Esophagus (tissue), 2 donors: ENCODE measurements around the gene CFAP68. TPM values are rescaled to one million over a fixed set of nuclear protein-coding genes. Genes with fewer than 3 reads are reported as not detected.
"Not testable (repeated sequence)": the region's sequence is repeated elsewhere in the genome, so short reads cannot be mapped to it uniquely, and the experiment has no call there.

ENCODE experiments used
- H3K27ac ChIP-seq, 2 donors: one replicate each; pipeline ENCODE4 v1.5.1; 2013; ENCODE audit warnings: low read depth in 2 of 2, mild to moderate bottlenecking in 2 of 2, inconsistent platforms in 1 of 2, low read length in 1 of 2, moderate library complexity in 1 of 2
- H3K27me3 ChIP-seq, 2 donors: one replicate each; pipeline ENCODE4 v1.6.1; 2013; ENCODE audit warnings: low read length in 2 of 2, control low read depth in 1 of 2, mild to moderate bottlenecking in 1 of 2; ENCODE audit not compliant: insufficient read depth in 2 of 2, control insufficient read depth in 1 of 2
- H3K36me3 ChIP-seq, 2 donors: one replicate each; pipeline ENCODE4 v1.6.1; 2013; ENCODE audit warnings: low read length in 1 of 2; ENCODE audit not compliant: control insufficient read depth in 2 of 2, insufficient read depth in 2 of 2
- H3K4me1 ChIP-seq, 2 donors: one replicate each; pipeline ENCODE4 v1.6.1; 2013; ENCODE audit warnings: low read length in 1 of 2; ENCODE audit not compliant: control insufficient read depth in 2 of 2, insufficient read depth in 2 of 2
- H3K4me3 ChIP-seq, 2 donors: one replicate each; pipeline ENCODE4 v1.5.1; 2013; ENCODE audit warnings: low read length in 2 of 2, mild to moderate bottlenecking in 2 of 2, low read depth in 1 of 2, moderate library complexity in 1 of 2
- H3K9me3 ChIP-seq, 2 donors: one replicate each; pipeline ENCODE4 v1.6.1; 2013; ENCODE audit warnings: mild to moderate bottlenecking in 2 of 2, low read depth in 1 of 2, low read length in 1 of 2, moderate library complexity in 1 of 2; ENCODE audit not compliant: control insufficient read depth in 2 of 2, insufficient read depth in 1 of 2
- WGBS, 2 donors: extraction: QIAGEN DNeasy Blood & Tissue Kit; methylation state at CpG; one replicate each; pipeline ENCODE4 v1.1.7; 2013; 5-methylcytosine and 5-hydroxymethylcytosine counted together
- polyA plus RNA-seq, 2 donors: library from polyadenylated mRNA; stranded (reverse); fragments of 200-250 nt; gene quantifications; one replicate each; pipeline ENCODE4 v1.2.3, GENCODE V29; 2013
- donor health status: healthy with polysubstance abuse.
- donor health status: Bipolar disorder and iron deficiency.

Gene CFAP68
- polyA plus RNA-seq, 2 donors = 29.5 to 33.4 TPM

GRCh38 chr11:111923351-111923788 is 44.0 kb downstream of the CFAP68 start:
- WGBS, 2 donors = 45 to 49% methylated on average over 5 of the region's 5 CpGs
- Histone ChIP-seq H3K9me3 (no peaks in the 10 kb centered on the region), H3K27me3 (no peaks in the 10 kb centered on the region), H3K4me3 (no peak overlapping the region), H3K4me1 (peaks cover 0 to 7% of the 10 kb centered on the region in 2 donors), H3K36me3 (no peaks in the 10 kb centered on the region), H3K27ac (peak overlapping the region; percentile 75 to 76)

- Histone ChIP-seq H3K27me3 (no peaks in the 10 kb centered on the region), H3K36me3 (no peaks in the 10 kb centered on the region), H3K27ac (peak overlapping the region; percentile 75 to 76), H3K4me3 (no peak overlapping the region), H3K9me3 (no peaks in the 10 kb centered on the region), H3K4me1 (peaks cover 0 to 7% of the 10 kb centered on the region in 2 donors)
Observed at GRCh38 chr11:111923951-111924350, 44.6 kb downstream of the CFAP68 start.

- H3K27me3 ChIP-seq = no peaks in the 10 kb centered on the region
- H3K4me3 ChIP-seq = no peak overlapping the region
- H3K36me3 ChIP-seq = no peaks in the 10 kb centered on the region
- peak overlapping the region; percentile 78 to 94 for H3K27ac ChIP-seq
- no peaks in the 10 kb centered on the region for H3K9me3 ChIP-seq
- WGBS, 2 donors = 94 to 95% methylated on average over 16 of the region's 16 CpGs
- peaks cover 0 to 7% of the 10 kb centered on the region in 2 donors for H3K4me1 ChIP-seq
Observed at GRCh38 chr11:111925953-111926352, 46.6 kb downstream of the CFAP68 start.

GRCh38 chr11:111926505-111927391 is 47.4 kb downstream of the CFAP68 start:
- H3K4me3 ChIP-seq = peak overlapping the region; percentile 39 to 43
- H3K36me3 ChIP-seq = no peaks in the 10 kb centered on the region
- no peaks in the 10 kb centered on the region for H3K27me3 ChIP-seq
- peak overlapping the region; percentile 78 to 94 for H3K27ac ChIP-seq
- peaks cover 0 to 7% of the 10 kb centered on the region in 2 donors for H3K4me1 ChIP-seq
- 0 to 1% methylated on average over 47 of the region's 47 CpGs for WGBS, 2 donors
- H3K9me3 ChIP-seq = no peaks in the 10 kb centered on the region

GRCh38 chr11:111930472-111930871 is 51.1 kb downstream of the CFAP68 start:
- Histone ChIP-seq H3K4me3 (no peak overlapping the region), H3K27me3 (no peaks in the 10 kb centered on the region), H3K9me3 (no peaks in the 10 kb centered on the region), H3K4me1 (peaks cover 0 to 5% of the 10 kb centered on the region in 2 donors), H3K36me3 (no peaks in the 10 kb centered on the region), H3K27ac (no peak overlapping the region)
- WGBS, 2 donors = 57 to 74% methylated on average over 4 of the region's 4 CpGs

- no peak overlapping the region for H3K4me3 ChIP-seq
- 72 to 78% methylated on average over 2 of the region's 2 CpGs for WGBS, 2 donors
- no peaks in the 10 kb centered on the region for H3K9me3 ChIP-seq
Observed at GRCh38 chr11:111932611-111932950, 53.2 kb downstream of the CFAP68 start.

GRCh38 chr11:111933176-111933575 is 53.8 kb downstream of the CFAP68 start:
- 95 to 97% methylated on average over 14 of the region's 14 CpGs for WGBS, 2 donors
- not testable (repeated sequence) for H3K27ac ChIP-seq, H3K4me3 ChIP-seq

More at GRCh38 chr11:111932611-111932950, 53.2 kb downstream of the CFAP68 start:
- Histone ChIP-seq H3K4me1 (no peaks in the 10 kb centered on the region), H3K36me3 (no peaks in the 10 kb centered on the region), H3K27ac (no peak overlapping the region), H3K27me3 (no peaks in the 10 kb centered on the region)

GRCh38 chr11:111933872-111934271 is 54.5 kb downstream of the CFAP68 start:
- no peaks in the 10 kb centered on the region for H3K27me3 ChIP-seq
- no peak overlapping the region for H3K4me3 ChIP-seq
- WGBS, 2 donors = 61 to 69% methylated on average over 1 of the region's 1 CpG
- no peaks in the 10 kb centered on the region for H3K9me3 ChIP-seq
- H3K4me1 ChIP-seq = peaks cover 0 to 3% of the 10 kb centered on the region in 2 donors
- no peak overlapping the region for H3K27ac ChIP-seq
- H3K36me3 ChIP-seq = no peaks in the 10 kb centered on the region

More at GRCh38 chr11:111933176-111933575, 53.8 kb downstream of the CFAP68 start:
- not testable (repeated sequence) for H3K36me3 ChIP-seq, H3K27me3 ChIP-seq, H3K9me3 ChIP-seq, H3K4me1 ChIP-seq

GRCh38 chr11:111934306-111934705 is 55.0 kb downstream of the CFAP68 start:
- Histone ChIP-seq H3K9me3 (no peaks in the 10 kb centered on the region), H3K4me3 (no peak overlapping the region), H3K4me1 (peaks cover 0 to 3% of the 10 kb centered on the region in 2 donors), H3K27ac (no peak overlapping the region), H3K27me3 (no peaks in the 10 kb centered on the region), H3K36me3 (no peaks in the 10 kb centered on the region)
- WGBS, 2 donors = 86 to 88% methylated on average over 1 of the region's 1 CpG
